Astrocyte (in vitro differentiated cells and primary cell): Measurements from ENCODE around the gene CHST13. TPM values are rescaled to one million over a fixed set of nuclear protein-coding genes. Genes with fewer than 3 reads are reported as not detected.

ENCODE experiments used
- DNase-seq: peaks from one replicate; pipeline ENCODE4 v3.0.0-alpha.2; 2010; ENCODE audit warnings: low read depth
- FAIRE-seq: peaks from 2 replicates; lab custom pipeline; 2011; peaks lifted over from hg19 to GRCh38; lab: Jason Lieb, UNC
- H2AFZ ChIP-seq: 2 replicates; pipeline ENCODE4 v1.6.0; 2012; ENCODE audit warnings: low read depth, low read length, inconsistent platforms
- H3K27ac ChIP-seq: 2 replicates; pipeline ENCODE4 v1.5.1; 2011; ENCODE audit warnings: low read depth, low read length, inconsistent platforms
- H3K27me3 ChIP-seq: 2 replicates; pipeline ENCODE4 v1.6.0; 2011; ENCODE audit warnings: low read length, inconsistent platforms; ENCODE audit not compliant: insufficient read depth
- H3K36me3 ChIP-seq: 2 replicates; pipeline ENCODE4 v1.5.1; 2011; ENCODE audit warnings: low read length, inconsistent platforms; ENCODE audit not compliant: insufficient read depth
- H3K4me1 ChIP-seq: 2 replicates; pipeline ENCODE4 v1.5.1; 2011; ENCODE audit warnings: low read length, inconsistent platforms; ENCODE audit not compliant: insufficient read depth
- H3K4me2 ChIP-seq: 2 replicates; pipeline ENCODE4 v1.6.0; 2012; ENCODE audit warnings: low read length, inconsistent platforms
- H3K4me3 ChIP-seq: 2 replicates; pipeline ENCODE4 v1.5.1; 2011; ENCODE audit warnings: low read depth, mild to moderate bottlenecking, low read length, inconsistent platforms; ENCODE audit not compliant: insufficient read depth
- H3K79me2 ChIP-seq: 2 replicates; pipeline ENCODE4 v1.6.0; 2012; ENCODE audit warnings: mild to moderate bottlenecking, low read length, inconsistent platforms; ENCODE audit not compliant: insufficient read depth
- H3K9ac ChIP-seq: 2 replicates; pipeline ENCODE4 v1.6.0; 2012; ENCODE audit warnings: mild to moderate bottlenecking, low read length, inconsistent platforms
- H3K9me3 ChIP-seq: 2 replicates; pipeline ENCODE4 v1.5.1; 2012; ENCODE audit warnings: low read depth, mild to moderate bottlenecking, low read length, inconsistent platforms; ENCODE audit not compliant: insufficient read depth
- H4K20me1 ChIP-seq: 2 replicates; pipeline ENCODE4 v1.6.0; 2012; ENCODE audit warnings: low read length, inconsistent platforms; ENCODE audit not compliant: insufficient read depth
- H3K27ac Mint-ChIP-seq: one replicate; pipeline ENCODE4 v1.8.0; 2021; ENCODE audit warnings: mild to moderate bottlenecking, mixed read lengths; ENCODE audit not compliant: unreplicated experiment
- H3K27me3 Mint-ChIP-seq: one replicate; pipeline ENCODE4 v1.8.0; 2021; ENCODE audit warnings: low read depth, mixed read lengths; ENCODE audit not compliant: unreplicated experiment
- H3K36me3 Mint-ChIP-seq: one replicate; pipeline ENCODE4 v1.8.0; 2021; ENCODE audit warnings: low read depth, mixed read lengths; ENCODE audit not compliant: unreplicated experiment
- H3K4me1 Mint-ChIP-seq: one replicate; pipeline ENCODE4 v1.8.0; 2021; ENCODE audit warnings: low read depth, mixed read lengths; ENCODE audit not compliant: unreplicated experiment
- H3K4me3 Mint-ChIP-seq: one replicate; pipeline ENCODE4 v1.8.0; 2021; ENCODE audit warnings: mild to moderate bottlenecking, moderate library complexity, mixed read lengths; ENCODE audit not compliant: unreplicated experiment
- H3K9me3 Mint-ChIP-seq: one replicate; pipeline ENCODE4 v1.8.0; 2021; ENCODE audit warnings: mild to moderate bottlenecking, mixed read lengths; ENCODE audit not compliant: unreplicated experiment
- CTCF ChIP-seq: IDR thresholded peaks from 2 replicates; pipeline ENCODE4 v1.5.1; 2011; ENCODE audit warnings: low read depth, mild to moderate bottlenecking, inconsistent platforms, low read length, moderate library complexity; ENCODE audit not compliant: insufficient read depth
- EZH2 ChIP-seq: IDR thresholded peaks from 2 replicates; pipeline ENCODE4 v1.6.1; 2012; ENCODE audit warnings: mild to moderate bottlenecking, low read length, inconsistent platforms; ENCODE audit not compliant: insufficient read depth
- total RNA-seq: library from RNA; stranded (reverse); gene quantifications from 2 replicates; pipeline ENCODE4 v1.2.1, GENCODE V29; 2021

The CHST13 gene
- total RNA-seq, 1 donor from 2014 or later = not detected

DNA sequence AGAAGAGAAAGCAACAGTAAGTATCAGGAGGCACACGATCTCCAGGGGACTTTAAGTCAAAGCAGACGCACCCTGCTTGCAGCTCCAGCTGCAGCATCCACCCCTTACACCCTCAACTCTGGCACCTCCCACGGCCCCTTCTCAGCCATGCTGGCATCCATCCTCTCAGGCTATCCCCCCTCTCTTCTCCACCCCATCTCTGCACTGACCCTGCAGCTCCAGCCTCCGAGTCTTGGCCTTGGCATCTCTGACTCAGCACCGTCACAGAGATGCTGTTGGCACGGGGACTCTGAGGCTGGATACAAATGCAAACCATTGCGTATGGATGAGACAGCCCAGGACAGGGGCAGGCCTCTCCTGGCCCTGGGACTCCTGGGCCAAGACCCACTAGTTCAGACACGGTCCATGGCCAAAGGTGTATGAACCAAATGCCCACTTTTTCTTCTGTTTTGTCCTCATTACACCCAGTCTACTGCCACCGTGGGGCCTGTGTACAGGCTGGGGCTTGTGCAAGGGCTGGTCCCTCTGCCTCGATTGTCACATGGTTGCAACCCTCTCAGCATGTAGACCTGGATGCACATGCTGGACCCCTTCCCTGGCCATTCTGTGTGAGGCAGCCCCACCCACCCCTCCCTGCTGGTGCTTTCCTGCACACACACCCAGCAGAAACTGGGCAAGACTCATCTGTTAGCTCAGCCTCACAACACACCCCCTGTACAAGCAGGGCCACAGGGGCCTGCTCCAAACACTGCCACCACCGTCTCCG is 29.6 kb upstream of the CHST13 start:
- no peak for FAIRE-seq
- Histone ChIP-seq H3K36me3 (no peaks in the 10 kb centered on the region), H3K27ac (no peak overlapping the region), H3K4me1 (no peaks in the 10 kb centered on the region), H3K4me3 (no peak overlapping the region), H3K9ac (no peak overlapping the region), H3K4me2 (no peak overlapping the region), H3K9me3 (no peaks in the 10 kb centered on the region), H3K27me3 (peaks cover 2% of the 10 kb centered on the region), H3K79me2 (no peaks in the 10 kb centered on the region), H2AFZ (no peak overlapping the region), H4K20me1 (no peaks in the 10 kb centered on the region)
- no peaks in the 10 kb centered on the region for H3K9me3 Mint-ChIP-seq
- H3K27ac Mint-ChIP-seq = no peak overlapping the region
- H3K27me3 Mint-ChIP-seq = peaks cover 14% of the 10 kb centered on the region
- no peak overlapping the region for H3K4me3 Mint-ChIP-seq
- no peak for DNase-seq
- TF ChIP-seq CTCF (no peak), EZH2 (no peak)
- H3K36me3 Mint-ChIP-seq = no peaks in the 10 kb centered on the region
- H3K4me1 Mint-ChIP-seq = peaks cover 3% of the 10 kb centered on the region

GRCh38 chr3:126494970-126495230 is 29.1 kb upstream of the CHST13 start:
- H3K4me3 Mint-ChIP-seq = no peak overlapping the region
- no peak overlapping the region for H3K4me2 ChIP-seq

More at GRCh38 chr3:126494970-126495230, 29.1 kb upstream of the CHST13 start:
- Histone ChIP-seq H2AFZ (no peak overlapping the region), H3K4me3 (no peak overlapping the region), H3K27ac (no peak overlapping the region), H3K9ac (no peak overlapping the region), H3K79me2 (no peaks in the 10 kb centered on the region), H3K9me3 (no peaks in the 10 kb centered on the region), H4K20me1 (no peaks in the 10 kb centered on the region), H3K4me1 (no peaks in the 10 kb centered on the region), H3K36me3 (no peaks in the 10 kb centered on the region), H3K27me3 (peaks cover 2% of the 10 kb centered on the region)
- Mint-ChIP-seq H3K27ac (no peak overlapping the region), H3K9me3 (no peaks in the 10 kb centered on the region), H3K4me1 (peaks cover 2% of the 10 kb centered on the region), H3K36me3 (no peaks in the 10 kb centered on the region), H3K27me3 (peaks cover 14% of the 10 kb centered on the region)
- DNase-seq = no peak
- TF ChIP-seq EZH2 (no peak), CTCF (no peak)
- no peak for FAIRE-seq
